Putamen (tissue), 1 donor: ENCODE data around the gene XYLT1.

Source experiments
- DNase-seq: peaks from one replicate; pipeline ENCODE4 v3.0.0-alpha.2; 2016; ENCODE audit warnings: low spot score

Gene XYLT1

DNA sequence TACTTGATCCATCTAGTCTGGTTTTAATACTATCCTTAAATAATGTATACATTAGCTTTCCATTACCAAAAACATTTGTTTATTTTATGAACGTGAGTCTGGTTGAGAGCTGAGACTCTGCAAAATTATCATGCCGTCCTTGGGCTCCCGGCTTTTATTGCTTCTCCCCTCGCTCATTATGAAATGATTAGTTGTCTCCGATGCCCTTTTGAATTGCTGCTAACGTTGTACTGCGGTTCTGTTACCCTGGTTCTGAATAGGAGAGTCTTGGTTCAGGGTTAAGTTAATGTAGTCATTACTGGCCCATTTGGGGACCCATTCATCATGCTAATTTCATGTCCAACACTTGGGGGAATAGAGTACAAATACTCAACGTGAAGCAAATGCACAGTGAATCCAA is 12.8 kb downstream of the XYLT1 start:
- DNase-seq: no peak

DNA sequence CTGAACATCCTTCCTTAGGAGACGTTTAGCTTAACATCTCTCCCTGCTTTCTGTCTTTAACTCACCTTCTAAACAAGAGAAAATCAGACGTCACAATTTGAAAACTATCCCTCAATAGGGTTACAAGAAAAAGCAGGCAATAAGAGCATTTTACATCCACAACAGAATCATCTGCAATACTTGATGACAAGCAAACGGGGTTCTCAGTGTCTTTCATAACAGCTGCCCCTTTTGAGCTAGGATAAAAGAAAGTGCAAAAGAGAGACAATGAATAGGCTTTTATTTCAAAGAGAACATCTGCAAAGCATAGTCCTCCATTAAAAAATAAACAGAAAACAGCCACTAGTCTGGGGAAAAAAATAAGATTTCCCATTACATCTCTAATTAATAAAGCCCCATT is 13.2 kb downstream of the XYLT1 start:
- DNase-seq: peak; percentile 63

DNA sequence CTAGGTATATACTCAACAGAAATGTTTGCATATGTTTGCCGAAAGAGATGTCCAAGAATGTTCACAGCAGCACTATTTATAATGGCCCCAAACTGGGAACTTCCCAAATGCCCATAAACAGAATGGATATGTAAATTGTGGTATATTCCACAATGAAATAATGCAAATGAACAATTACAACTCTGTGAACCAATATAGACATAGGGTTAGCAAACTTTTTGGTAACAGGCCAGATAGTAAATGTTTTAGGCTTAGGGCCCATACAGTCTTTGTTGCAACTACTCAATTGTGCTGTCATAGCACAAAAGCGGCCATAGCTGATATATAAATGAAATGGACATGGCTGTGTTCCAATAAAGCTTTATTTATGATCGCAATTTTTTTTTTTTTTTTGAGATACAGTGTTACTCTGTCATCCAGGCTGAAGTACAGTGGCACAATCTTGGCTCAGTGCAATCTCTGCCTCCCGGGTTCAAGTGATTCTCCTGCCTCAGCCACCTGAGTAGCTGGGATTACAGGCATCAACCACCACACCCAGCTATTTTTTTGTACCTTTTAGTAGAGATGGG is 16.5 kb downstream of the XYLT1 start:
- DNase-seq: no peak

DNA sequence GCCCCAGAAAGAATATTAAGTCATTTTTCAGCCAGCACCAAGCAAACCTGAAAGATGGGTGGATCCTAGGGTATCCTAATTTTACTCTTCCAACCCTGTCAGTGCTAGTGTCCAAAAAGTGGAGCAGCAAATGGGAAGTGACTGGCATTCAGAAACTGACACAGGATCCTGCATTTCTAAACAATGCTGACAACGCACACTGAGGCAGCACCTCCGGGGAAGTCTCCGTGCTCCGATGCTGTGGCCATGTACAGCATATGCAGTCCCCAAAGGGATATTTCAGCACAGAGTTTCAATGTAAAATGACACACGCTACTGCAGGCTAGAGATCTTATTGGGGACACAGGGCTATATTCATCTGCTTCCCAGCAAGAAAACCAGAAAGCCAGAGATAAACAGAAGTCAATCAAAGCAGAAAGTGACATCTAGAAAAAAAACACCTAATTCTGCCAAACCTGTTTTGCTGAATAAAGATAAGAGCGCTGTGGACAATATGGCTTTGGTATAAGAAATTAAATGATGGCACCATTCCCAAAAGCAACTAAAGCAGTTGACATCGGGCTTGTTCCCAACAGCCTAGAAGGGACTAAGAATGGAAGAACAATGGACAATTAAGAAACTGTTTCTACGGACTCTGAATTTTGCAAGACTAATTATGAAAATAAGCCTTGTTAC is 17.3 kb downstream of the XYLT1 start:
- DNase-seq: peak; percentile 63

DNA sequence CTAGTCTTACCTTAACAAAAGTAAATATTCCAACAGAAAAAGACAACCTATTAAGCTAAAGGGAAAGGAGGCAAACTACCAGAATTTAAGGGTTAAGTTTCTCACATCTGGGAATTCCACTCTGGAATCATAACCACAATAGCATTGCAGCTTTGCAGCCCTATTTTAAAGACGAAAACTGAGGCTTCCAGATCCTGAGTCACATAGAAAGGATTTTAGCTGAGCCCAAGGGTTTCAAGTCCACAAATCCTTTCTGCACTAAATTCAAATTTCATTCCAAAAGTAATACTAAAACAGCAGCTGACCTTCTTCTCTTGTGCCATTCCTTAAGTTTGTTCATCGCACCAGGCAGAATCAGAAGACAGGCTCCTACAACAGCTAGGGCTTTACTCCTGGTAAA is 17.8 kb downstream of the XYLT1 start:
- DNase-seq: no peak

DNA sequence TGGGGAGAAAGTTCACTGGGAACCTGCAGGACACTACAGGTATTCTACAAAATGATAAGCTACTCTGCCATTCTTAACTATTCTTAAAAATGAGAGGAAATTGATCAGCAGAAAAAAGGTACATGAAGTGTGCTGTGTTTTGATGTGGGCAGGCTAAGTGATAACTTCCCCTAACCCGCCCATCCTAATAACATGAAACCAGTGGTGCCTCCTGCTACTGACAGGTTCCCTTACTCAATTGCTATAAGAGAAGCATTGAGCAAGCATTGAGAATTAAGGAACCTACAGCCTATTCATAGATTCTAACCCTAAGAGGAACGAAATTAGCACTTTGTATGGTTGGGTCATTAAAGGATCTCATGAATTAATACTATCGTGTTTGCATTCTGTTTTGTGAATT is 18.9 kb downstream of the XYLT1 start:
- DNase-seq: no peak

DNA sequence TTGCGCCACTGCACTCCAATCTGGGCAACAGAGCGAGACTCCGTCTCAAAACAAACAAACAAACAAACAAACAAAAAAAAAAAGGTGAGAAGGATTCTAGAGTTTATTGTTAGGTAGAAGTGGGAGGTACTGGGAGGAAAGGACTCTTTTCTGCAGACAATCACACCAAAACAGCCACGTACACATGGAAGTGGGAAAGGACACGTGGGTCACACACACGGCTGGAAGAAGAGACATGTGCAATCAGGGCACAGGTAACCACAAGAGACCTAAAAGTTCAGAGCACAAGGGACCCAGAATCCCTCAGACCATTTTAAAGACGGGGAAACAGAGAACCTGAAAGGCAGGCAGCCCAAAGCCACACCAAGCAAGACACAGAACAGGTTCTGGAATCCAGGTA is 20.5 kb downstream of the XYLT1 start:
- no peak for DNase-seq

DNA sequence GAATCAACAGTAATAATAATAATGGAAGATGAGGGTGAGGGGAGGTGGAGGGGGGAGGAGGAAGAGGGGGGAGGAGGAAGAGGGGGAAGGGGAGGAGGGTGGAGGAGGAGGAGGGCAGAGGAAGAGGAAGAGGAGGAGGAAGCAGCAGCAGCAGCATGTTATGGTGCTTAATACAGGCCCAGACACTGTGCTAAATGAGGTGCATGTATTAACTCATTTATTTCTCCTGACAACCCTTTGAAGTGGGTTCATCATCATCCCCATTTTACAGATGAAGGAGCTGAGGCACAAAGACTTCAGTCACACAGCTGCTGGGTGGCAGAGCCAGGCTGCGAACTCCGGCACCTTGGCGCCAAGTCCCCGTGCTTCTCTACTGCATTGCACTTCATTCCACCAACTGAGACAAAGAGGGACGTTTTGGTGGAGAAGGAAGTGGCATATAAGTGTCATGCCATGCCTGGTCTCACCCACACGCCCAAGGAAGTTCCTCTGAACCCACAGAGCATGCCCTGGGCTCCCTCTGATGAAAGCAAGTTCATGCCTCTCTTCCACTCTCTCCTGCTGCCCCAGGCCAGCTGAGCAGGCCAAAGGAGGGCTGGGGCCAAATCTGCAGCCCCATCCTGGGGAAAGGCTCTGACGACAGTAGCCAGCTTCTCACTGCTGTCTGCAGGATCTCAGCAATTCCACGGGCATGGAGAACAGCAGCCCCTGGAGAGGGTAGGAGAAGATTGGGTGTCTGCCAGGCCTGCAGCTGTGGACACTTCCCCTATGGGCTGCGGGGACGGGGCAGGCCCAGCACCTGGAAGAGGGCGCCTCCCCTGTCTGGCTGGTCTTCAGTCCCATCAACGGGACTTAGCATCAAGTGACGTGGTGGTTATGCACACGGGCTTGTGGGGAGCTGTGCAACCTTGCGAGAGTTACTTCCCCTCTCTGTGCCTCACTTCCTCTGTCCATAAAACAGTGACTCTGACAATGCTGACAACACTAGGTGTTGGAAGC is 21.8 kb downstream of the XYLT1 start:
- no peak for DNase-seq

DNA sequence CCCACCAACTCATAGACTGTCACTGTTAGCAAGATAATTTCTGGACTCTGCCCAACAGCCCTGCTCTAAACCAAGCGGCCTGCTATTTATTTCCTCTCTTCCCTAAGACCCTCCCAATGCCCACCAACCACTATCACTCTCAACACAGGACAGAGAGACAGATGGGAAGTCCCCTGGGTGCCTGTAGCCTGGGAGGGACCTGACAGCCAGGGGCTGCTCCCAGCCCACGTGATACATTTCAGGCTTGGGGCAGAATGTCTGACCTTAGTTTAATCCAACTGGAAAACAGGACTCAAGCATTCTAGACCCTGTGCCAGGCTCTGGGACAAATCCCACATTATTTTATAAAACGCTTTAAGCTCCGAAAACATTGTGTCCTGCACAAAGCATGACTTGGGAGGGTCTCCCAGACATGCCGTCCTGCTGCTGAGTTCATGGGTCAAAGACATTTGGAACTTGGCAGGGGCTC is 23.6 kb downstream of the XYLT1 start:
- no peak for DNase-seq

DNA sequence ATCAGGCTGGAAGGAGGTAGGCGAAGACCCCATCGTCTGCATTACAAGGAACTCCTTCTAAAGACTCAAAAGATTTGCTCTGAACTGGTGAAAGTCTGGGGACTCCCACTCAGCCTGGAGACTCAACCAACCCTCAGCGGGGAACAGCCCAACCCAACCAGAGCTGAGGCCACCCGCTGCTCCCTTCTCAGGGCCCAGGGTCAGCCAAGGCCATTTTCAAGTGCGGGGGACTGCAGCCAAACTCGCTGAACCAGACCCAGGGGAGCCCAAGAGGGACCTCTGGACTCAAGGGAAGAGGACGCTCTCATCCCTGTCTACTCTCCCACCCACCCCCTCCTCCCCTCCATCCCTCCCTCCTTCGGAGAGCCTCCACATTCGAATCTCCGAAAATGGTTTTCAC is 24.1 kb downstream of the XYLT1 start:
- no peak for DNase-seq

DNA sequence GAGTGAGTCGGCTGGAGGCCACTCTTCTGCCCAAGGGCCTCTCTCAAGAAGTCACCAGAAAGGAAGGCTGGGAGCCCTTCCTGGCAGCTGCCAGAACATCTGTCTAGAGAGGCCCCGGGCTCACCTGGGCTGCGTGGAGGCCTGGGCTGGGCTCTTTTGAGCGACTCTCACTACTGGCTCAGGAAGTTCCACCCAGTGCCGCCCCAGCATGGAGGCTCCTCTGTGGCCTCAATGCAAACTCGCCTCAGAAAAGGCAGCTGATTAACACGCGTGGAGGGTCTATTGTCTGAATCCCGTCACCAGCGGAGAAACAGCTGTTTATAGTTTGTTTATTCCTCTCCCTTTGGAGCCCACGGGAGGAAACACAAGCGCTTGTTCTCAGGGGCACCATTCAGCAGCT is 25.3 kb downstream of the XYLT1 start:
- no peak for DNase-seq

DNA sequence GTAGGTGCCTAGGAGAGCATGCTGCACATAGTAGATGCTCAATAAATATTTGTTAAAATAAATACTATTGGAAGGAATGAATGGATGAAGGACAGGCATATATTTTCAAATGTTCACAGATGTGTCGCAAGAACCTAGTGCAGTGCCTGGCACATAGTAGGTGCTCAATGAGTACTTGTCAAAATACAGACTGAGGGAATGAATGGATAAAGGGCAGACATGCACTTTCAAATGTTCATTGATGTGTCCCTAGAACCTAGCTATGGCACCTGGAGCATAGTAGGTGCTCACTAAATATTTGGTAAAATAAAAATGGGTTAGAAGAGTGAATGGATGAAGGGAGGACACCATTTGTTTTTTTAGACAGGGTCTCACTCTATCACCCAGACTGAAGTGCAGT is 26.1 kb downstream of the XYLT1 start:
- DNase-seq: no peak

DNA sequence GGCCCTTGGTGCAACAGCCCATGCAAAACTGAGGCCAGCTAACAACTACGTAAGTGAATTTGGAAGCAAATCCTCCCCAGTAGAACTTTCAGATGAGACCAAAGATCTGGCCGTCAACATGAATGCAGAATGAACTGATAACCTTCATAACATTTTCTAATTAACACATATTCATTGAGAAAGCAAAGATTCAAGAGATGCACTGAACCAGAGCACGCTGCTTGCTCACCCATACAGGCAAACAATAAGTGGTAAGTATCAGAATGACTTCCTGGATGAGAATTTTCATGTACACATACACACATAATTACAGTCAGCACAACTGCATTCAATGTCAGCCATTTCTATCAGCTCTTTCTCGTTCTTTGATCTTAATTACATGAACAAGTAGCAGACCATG is 30.6 kb downstream of the XYLT1 start:
- DNase-seq: no peak

DNA sequence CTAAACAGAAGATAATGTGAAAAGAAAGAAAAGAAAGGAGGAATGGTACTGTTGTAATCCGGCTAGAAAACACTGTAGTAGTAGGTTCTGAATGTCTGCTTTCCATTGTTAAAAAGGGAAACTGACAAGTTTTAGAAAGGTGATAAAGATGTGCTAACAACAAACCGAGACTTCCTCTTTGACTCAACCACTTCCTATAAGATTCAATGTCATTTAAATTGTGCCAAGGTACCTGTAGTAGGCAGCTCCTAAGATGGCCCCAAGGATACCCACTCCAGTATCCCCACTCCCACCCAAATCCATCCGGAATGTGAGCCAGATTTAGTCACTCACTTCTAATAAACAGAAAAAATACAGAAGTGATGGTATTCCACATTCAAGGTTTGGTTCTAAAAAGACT is 31.2 kb downstream of the XYLT1 start:
- no peak for DNase-seq

DNA sequence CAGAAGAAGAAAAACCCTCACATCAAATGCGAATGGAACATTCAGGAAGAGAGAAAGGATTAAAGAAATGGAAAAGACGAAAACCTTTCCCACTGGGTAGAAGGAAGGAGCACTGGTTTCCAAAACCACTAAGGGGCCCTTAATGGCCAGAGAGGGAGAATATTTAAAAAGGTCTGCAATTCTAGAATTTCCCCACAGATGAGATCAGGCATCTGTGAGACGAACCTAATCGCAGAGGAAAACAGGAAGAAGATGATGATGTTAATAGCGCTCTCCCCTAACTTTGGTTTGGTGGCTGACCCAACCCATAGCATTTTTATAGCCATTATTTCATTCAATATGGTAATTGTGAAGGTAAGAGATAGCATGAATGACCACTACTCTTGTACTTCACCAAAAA is 32.8 kb downstream of the XYLT1 start:
- DNase-seq: no peak

DNA sequence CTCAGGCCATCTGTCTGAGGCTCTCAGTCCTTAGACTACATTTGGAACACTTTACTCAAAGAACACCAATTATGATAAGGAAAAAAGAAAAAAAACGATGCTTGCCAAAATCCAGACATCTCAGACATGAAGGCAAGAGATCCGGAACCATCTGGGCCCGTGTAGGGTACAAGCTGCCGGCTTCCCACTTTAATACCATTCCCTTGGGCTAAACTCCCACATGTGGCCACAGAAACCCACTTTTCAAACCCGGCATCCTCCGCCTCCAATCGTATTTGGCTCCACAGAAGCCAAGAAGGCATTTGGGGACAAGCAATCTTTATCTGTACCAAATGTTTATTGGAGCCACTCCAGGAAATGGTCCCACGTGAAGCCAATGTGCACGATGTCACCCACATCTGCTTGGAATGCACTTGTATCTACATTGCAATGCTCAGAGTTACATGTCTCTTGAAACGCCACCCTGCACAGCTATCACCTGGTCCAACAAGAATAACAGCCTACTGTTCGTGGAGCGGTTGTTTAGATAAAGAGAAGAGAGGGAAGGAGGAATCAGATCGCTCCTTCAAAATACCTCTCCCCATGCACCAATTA is 33.5 kb downstream of the XYLT1 start:
- no peak for DNase-seq

DNA sequence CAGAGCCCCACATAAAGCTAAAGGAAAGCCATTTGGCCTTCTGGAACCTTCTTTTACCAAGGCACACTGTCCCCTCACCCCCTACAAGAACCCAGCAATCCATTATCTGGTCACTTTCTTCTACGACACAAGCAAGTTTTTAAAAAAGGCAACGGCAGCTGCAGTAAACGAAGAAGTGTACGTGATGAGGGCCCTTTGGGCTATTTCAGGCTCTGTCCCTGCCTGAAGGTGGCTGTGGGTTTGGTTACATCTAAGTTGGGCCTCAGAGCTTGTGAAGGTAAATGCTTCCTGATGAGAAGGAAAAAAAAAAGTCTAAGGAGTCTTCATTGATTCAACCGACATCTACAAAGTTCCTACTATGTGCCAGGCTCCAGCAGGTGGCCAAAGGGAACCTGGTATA is 35.4 kb downstream of the XYLT1 start:
- no peak for DNase-seq

DNA sequence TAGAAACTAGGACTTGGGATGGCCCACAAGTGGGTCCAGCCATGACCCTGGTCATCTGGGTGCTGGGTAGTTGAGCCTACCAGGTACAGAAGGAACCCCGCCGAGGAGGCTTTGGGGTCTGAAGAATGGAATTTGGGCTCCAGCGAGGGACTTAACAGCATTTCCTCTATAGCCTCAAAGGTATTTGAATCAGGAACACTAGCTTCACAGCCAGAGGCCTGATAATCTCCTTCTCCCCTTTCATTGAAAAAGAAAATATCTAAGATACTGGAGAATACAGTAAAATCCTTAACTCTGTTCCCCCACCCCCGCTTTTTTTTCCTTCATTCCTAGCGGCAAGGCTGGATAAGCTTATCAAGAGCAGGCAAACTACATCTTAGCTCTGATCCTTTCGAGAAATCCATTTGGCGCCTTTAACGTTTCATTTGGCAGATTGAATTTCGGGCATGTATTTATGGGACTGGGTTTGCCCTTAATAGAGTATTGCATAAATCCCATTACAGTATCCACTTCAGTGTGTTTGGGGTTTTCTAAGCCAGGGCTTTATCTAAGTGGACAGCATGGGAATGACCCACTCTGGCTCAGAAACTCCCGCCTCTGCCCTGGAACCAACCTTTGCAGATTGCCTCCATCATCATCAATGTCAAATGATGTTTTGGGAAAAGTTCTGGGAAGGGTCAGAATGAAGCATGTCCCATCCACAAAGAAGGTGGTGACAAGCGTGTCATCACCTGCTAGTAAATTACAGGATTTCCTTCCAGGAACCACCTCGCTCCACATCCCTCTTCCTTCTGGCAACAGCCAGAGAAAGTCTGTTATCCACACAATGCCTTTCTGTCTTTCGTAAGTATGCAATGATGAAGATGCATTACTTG is 36.9 kb downstream of the XYLT1 start:
- no peak for DNase-seq

DNA sequence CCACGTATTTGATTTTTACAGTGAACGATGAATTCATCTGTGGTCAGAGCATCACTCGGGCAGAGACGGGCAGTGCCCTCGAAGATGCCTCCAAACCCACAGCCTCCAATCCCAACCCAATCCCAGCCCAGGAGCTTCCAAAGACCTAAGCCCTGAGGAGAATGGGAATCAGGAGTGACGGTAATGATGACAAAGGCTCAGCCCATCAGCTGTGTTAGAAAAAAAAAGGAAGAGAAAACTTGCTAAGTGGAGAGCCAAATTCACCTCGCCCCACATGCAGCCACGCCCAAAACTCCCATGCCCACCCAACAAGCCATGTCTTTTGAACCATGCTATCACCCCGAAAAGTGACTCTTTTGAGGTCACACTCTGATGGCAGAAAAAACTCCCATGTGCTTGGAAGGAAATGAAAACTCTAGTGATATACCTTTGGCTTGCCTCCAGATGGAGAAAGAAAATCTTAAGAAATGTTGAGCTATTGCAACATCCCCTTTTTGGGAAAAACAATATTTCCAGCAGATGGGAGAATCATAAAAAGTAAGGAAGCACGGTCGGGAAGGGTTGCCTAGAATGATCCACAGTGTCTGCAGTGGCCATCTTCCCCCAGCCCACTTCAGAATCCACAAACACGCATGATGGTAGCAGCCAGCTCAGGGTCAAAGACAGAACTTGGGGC is 37.7 kb downstream of the XYLT1 start:
- DNase-seq: no peak

DNA sequence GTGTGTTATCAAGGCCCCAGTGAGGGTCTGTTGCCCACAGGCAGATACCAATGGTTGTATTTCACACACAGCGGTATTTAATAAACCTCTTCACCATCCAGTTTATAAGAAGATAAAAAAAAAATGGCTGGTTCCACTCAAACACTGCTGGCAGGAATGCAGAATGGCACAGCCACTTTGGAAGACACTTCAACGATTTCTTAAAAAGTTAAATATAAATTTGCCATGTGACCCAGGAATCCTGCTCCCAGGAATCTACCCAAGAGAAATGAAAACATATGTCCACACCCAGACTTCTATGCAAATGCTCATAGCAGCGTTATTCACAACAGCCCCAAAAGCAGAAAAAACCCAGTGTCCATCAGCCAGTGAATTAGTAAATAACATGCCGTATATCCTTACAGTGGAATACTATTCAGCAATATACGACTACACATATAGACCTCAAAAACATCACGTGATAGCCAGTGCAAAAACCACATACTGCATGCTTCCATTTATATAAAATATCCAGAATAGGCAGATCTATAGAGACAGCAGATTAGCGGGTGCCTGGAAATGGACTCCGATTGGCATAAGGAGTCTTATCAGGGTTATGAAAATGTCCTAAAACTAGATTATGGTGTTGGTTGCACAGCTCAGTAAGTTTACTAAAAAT is 38.7 kb downstream of the XYLT1 start:
- no peak for DNase-seq
